H1 (cell line): Measurements from ENCODE around the gene ST3GAL3. TPM values are rescaled to one million over a fixed set of nuclear protein-coding genes. Genes with fewer than 3 reads are reported as not detected.

Source experiments
- CTCF ChIA-PET: fragments of 300-600 bp; sonication (Branson Sonifier 250); formaldehyde crosslinking; loops from one replicate; lab custom pipeline; 2021; ENCODE audit not compliant: partially characterized antibody; lab: Charles Lee
- POLR2A ChIA-PET: fragments of 300-600 bp; sonication (Branson Sonifier 250); formaldehyde crosslinking; loops from one replicate; lab custom pipeline; 2021; ENCODE audit warnings: inconsistent platforms; ENCODE audit not compliant: partially characterized antibody; lab: Charles Lee
- DNase-seq, 2 experiments: peaks; one replicate each; pipeline versions ENCODE4 v3.0.0 to v3.0.0-alpha.2; 2010 to 2022; ENCODE audit warnings: low spot score in 2 of 2, low read depth in 1 of 2, mixed read lengths in 1 of 2
- FAIRE-seq: peaks from 2 replicates; lab custom pipeline; 2011; peaks lifted over from hg19 to GRCh38; lab: Jason Lieb, UNC
- H2AFZ ChIP-seq: 2 replicates; pipeline ENCODE4 v1.8.1; 2012; ENCODE audit warnings: low read length, inconsistent platforms
- H2AK5ac ChIP-seq: 2 replicates; pipeline ENCODE4 v1.6.1; 2013; ENCODE audit warnings: low read depth, low read length
- H2BK120ac ChIP-seq: replicated peaks from 2 replicates; pipeline ENCODE3; 2013; ENCODE audit warnings: low read depth, low read length, inconsistent platforms
- H2BK12ac ChIP-seq: 2 replicates; pipeline ENCODE4 v1.6.1; 2013; ENCODE audit warnings: low read depth, low read length
- H2BK15ac ChIP-seq: 2 replicates; pipeline ENCODE4 v1.6.1; 2013; ENCODE audit warnings: low read length
- H2BK20ac ChIP-seq: 2 replicates; pipeline ENCODE4 v1.6.1; 2013; ENCODE audit warnings: low read length
- H2BK5ac ChIP-seq: 2 replicates; pipeline ENCODE4 v1.6.1; 2013; ENCODE audit warnings: low read depth, low read length
- H3K14ac ChIP-seq: 2 replicates; pipeline ENCODE4 v1.6.1; 2013; ENCODE audit warnings: inconsistent platforms; ENCODE audit not compliant: insufficient read length
- H3K18ac ChIP-seq: 2 replicates; pipeline ENCODE4 v1.6.1; 2013; ENCODE audit warnings: low read length; ENCODE audit errors: extremely low read depth
- H3K23ac ChIP-seq: 2 replicates; pipeline ENCODE4 v1.6.1; 2013; ENCODE audit warnings: inconsistent platforms; ENCODE audit not compliant: insufficient read length
- H3K23me2 ChIP-seq: 2 replicates; pipeline ENCODE4 v1.6.1; 2013; ENCODE audit warnings: low read depth, low read length
- H3K27ac ChIP-seq: 2 replicates; pipeline ENCODE4 v1.6.1; 2011; ENCODE audit warnings: low read depth, low read length, inconsistent platforms
- H3K27me3 ChIP-seq, 4 experiments: replicated peaks in 1 of 4; 1 replicate in 1 of 4; 2 replicates in 3 of 4; pipeline versions ENCODE4 v1.6.1 to v1.8.1; 2011 to 2013; ENCODE audit warnings: low read length in 3 of 4, mild to moderate bottlenecking in 3 of 4, inconsistent platforms in 2 of 4, mixed read lengths in 2 of 4, moderate library complexity in 1 of 4; ENCODE audit not compliant: control insufficient read depth in 3 of 4, insufficient read depth in 3 of 4; ENCODE audit errors: extremely low read depth in 1 of 4
- H3K36me3 ChIP-seq, 4 experiments: 2 replicates each; pipeline versions ENCODE4 v1.6.1 to v1.8.1; 2011 to 2013; ENCODE audit warnings: mild to moderate bottlenecking in 4 of 4, low read length in 3 of 4, moderate library complexity in 2 of 4, control low read depth in 1 of 4, inconsistent platforms in 1 of 4; ENCODE audit not compliant: insufficient read depth in 4 of 4, control insufficient read depth in 2 of 4
- H3K4ac ChIP-seq: replicated peaks from 2 replicates; pipeline ENCODE3; 2013; ENCODE audit warnings: low read length, low read depth, mixed read lengths, inconsistent platforms; ENCODE audit not compliant: insufficient read length
- H3K4me1 ChIP-seq, 4 experiments: replicated peaks in 1 of 4; 1 replicate in 1 of 4; 2 replicates in 3 of 4; pipeline versions ENCODE4 v1.6.1 to v1.8.1; 2011 to 2013; ENCODE audit warnings: low read length in 3 of 4, inconsistent platforms in 2 of 4, mixed read lengths in 1 of 4; ENCODE audit not compliant: insufficient read depth in 4 of 4, control insufficient read depth in 3 of 4
- H3K4me2 ChIP-seq, 2 experiments: 2 replicates each; pipeline versions ENCODE4 v1.6.1 to v1.8.1; 2011 to 2013; ENCODE audit warnings: low read depth in 2 of 2, low read length in 2 of 2, control low read depth in 1 of 2, inconsistent platforms in 1 of 2, mild to moderate bottlenecking in 1 of 2; ENCODE audit not compliant: insufficient read depth in 1 of 2
- H3K4me3 ChIP-seq, 4 experiments: fragments of 200-600, 300-600 bp in 1 of 4; sonication (generic), shearing (Covaris generic), sonication (Bioruptor Twin) in 1 of 4; 2 replicates each; pipeline versions ENCODE4 v1.5.1 to v1.8.1; 2011 to 2016; ENCODE audit warnings: low read length in 4 of 4, low read depth in 3 of 4, control low read depth in 2 of 4, inconsistent platforms in 2 of 4, mild to moderate bottlenecking in 2 of 4, mixed read lengths in 1 of 4, moderate library complexity in 1 of 4; ENCODE audit not compliant: insufficient read depth in 2 of 4; ENCODE audit errors: extremely low read depth in 1 of 4
- H3K56ac ChIP-seq: replicated peaks from 2 replicates; pipeline ENCODE3; 2013; ENCODE audit warnings: low read depth, mild to moderate bottlenecking, mixed read lengths, low read length, inconsistent platforms; ENCODE audit not compliant: insufficient read length
- H3K79me1 ChIP-seq: 2 replicates; pipeline ENCODE4 v1.6.1; 2013; ENCODE audit warnings: low read depth, low read length, control low read depth
- H3K79me2 ChIP-seq, 2 experiments: 2 replicates each; pipeline versions ENCODE4 v1.6.1 to v1.8.1; 2012 to 2013; ENCODE audit warnings: low read length in 2 of 2, mild to moderate bottlenecking in 2 of 2, inconsistent platforms in 1 of 2; ENCODE audit not compliant: insufficient read depth in 2 of 2, control insufficient read depth in 1 of 2
- H3K9ac ChIP-seq, 4 experiments: replicated peaks in 1 of 4; 1 replicate in 1 of 4; 2 replicates in 3 of 4; pipeline versions ENCODE4 v1.6.1 to v1.8.1; 2011 to 2013; ENCODE audit warnings: low read depth in 3 of 4, low read length in 3 of 4, control low read depth in 2 of 4, mild to moderate bottlenecking in 2 of 4, moderate library complexity in 2 of 4, inconsistent platforms in 1 of 4; ENCODE audit errors: extremely low read depth in 1 of 4
- H3K9me3 ChIP-seq, 2 experiments: 2 replicates each; pipeline versions ENCODE4 v1.6.1 to v1.8.1; 2012 to 2013; ENCODE audit warnings: mild to moderate bottlenecking in 2 of 2, moderate library complexity in 2 of 2, control low read depth in 1 of 2, inconsistent platforms in 1 of 2, low read depth in 1 of 2, low read length in 1 of 2, mixed read lengths in 1 of 2; ENCODE audit not compliant: insufficient read depth in 2 of 2
- H4K20me1 ChIP-seq, 2 experiments: replicated peaks in 1 of 2; 2 replicates each; pipeline versions ENCODE3 to v1.8.1; 2011 to 2013; ENCODE audit warnings: inconsistent platforms in 2 of 2, low read length in 2 of 2, mild to moderate bottlenecking in 1 of 2; ENCODE audit not compliant: insufficient read depth in 2 of 2, control insufficient read depth in 1 of 2
- H4K5ac ChIP-seq: 2 replicates; pipeline ENCODE4 v1.6.1; 2013; ENCODE audit warnings: low read length, low read depth, mixed read lengths, inconsistent platforms; ENCODE audit not compliant: insufficient read length
- H4K8ac ChIP-seq: 2 replicates; pipeline ENCODE4 v1.8.0; 2013; ENCODE audit warnings: mild to moderate bottlenecking, moderate library complexity, low read length, inconsistent platforms; ENCODE audit not compliant: insufficient read depth; ENCODE audit errors: extremely low read depth
- H4K91ac ChIP-seq: replicated peaks from 2 replicates; pipeline ENCODE3; 2013; ENCODE audit warnings: low read length, mixed read lengths, inconsistent platforms; ENCODE audit not compliant: insufficient read length
- ATF2 ChIP-seq: IDR thresholded peaks from 2 replicates; pipeline ENCODE4 v1.6.1; 2012; ENCODE audit warnings: low read length, inconsistent platforms
- BCL11A ChIP-seq, 2 experiments: IDR thresholded peaks; one replicate each; pipeline ENCODE4 v1.6.1; 2011; ENCODE audit warnings: low read depth in 2 of 2, low read length in 2 of 2, mild to moderate bottlenecking in 2 of 2
- GTF2F1 ChIP-seq: IDR thresholded peaks from 2 replicates; pipeline ENCODE4 v1.6.1; 2012; ENCODE audit warnings: low read depth, low read length, improper control_type of control experiment, borderline replicate concordance
- HDAC6 ChIP-seq: IDR thresholded peaks from one replicate; pipeline ENCODE4 v1.7.1; 2012; ENCODE audit warnings: low read depth, mild to moderate bottlenecking, inconsistent platforms, low read length, moderate library complexity
- KDM1A ChIP-seq: fragments of 200-600, 300-600 bp; sonication (generic); IDR thresholded peaks from 2 replicates; pipeline ENCODE4 v1.7.1; 2016; ENCODE audit warnings: mild to moderate bottlenecking, low read length, borderline replicate concordance
- POLR2AphosphoS5 ChIP-seq: IDR thresholded peaks from 2 replicates; pipeline ENCODE4 v1.6.1; 2011; ENCODE audit warnings: low read depth, low read length
- RAD21 ChIP-seq, 2 experiments: IDR thresholded peaks in 1 of 2; conservative IDR thresholded peaks in 1 of 2; 2 replicates each; pipeline ENCODE4 v1.6.1; 2011; ENCODE audit warnings: low read depth in 2 of 2, low read length in 2 of 2, improper control_type of control experiment in 1 of 2, inconsistent platforms in 1 of 2, mild to moderate bottlenecking in 1 of 2, moderate library complexity in 1 of 2
- TAF7 ChIP-seq: optimal IDR thresholded peaks from 2 replicates; pipeline ENCODE3; 2011; ENCODE audit warnings: low read depth, mild to moderate bottlenecking, inconsistent platforms, low read length, moderate library complexity, borderline replicate concordance
- TBP ChIP-seq: IDR thresholded peaks from 2 replicates; pipeline ENCODE4 v1.6.1; 2011; ENCODE audit warnings: low read depth, low read length, improper control_type of control experiment
- USF2 ChIP-seq: IDR thresholded peaks from 2 replicates; pipeline ENCODE4 v1.6.1; 2011; ENCODE audit warnings: low read length, improper control_type of control experiment
- WGBS, 2 experiments: shearing (Covaris generic) in 1 of 2; methylation state at CpG; one replicate each; pipeline versions ENCODE4 v1.1.6 to v1.1.7; 2013 to 2015; ENCODE audit warnings: low lambda C conversion rate in 2 of 2, mixed read lengths in 2 of 2, inconsistent platforms in 1 of 2, low coverage in 1 of 2, missing lambda C conversion rate in 1 of 2; ENCODE audit not compliant: insufficient replicate concordance in 2 of 2, insufficient coverage in 1 of 2, insufficient read length in 1 of 2; ENCODE audit errors: extremely low coverage in 1 of 2, missing lambda C conversion rate in 1 of 2; 5-methylcytosine and 5-hydroxymethylcytosine counted together
- polyA plus RNA-seq, 7 experiments: library from polyadenylated mRNA; depleted of rRNA in 3 of 7; stranded (reverse) in 5 of 7; unstranded in 2 of 7; fragments of >200 nt in 5 of 7; fragments of 200-250 nt in 2 of 7; gene quantifications; 1 replicate in 5 of 7; 2 replicates in 1 of 7; 4 replicates in 1 of 7; pipeline versions ENCODE4 v1.2.1 to v1.2.3, GENCODE V29; 2011 to 2013; ENCODE audit warnings: missing spikeins in 2 of 7, mixed read lengths in 2 of 7
- total RNA-seq: library from RNA; stranded (reverse); fragmentation: NEBNext Ultra II Directional; extraction: Animal tissue kit (Norgen Biotek cat#: 25700); gene quantifications from 2 replicates; pipeline ENCODE4 v1.2.1, GENCODE V29; 2021

Gene ST3GAL3
- total and polyA plus RNA-seq, 2 of the 8 experiments (the other 6 are each of a cell fraction or from before 2014, with no cell fraction given): 6.8 to 7.0 TPM

- TF ChIP-seq HDAC6 (no peak), TBP (no peak), TAF7 (no peak), RAD21 (IDR thresholded peaks at IDR 0.05 in 1 of 2, conservative IDR thresholded peaks at IDR 0.05 in 1 of 2; ENCODE audit: low read depth in 2 of 2, low read length in 2 of 2) (no peak), USF2 (no peak), KDM1A (no peak), ATF2 (no peak), POLR2AphosphoS5 (no peak), GTF2F1 (no peak), BCL11A (IDR thresholded peaks at IDR 0.05; ENCODE audit: low read depth in 2 of 2, low read length in 2 of 2) (no peak)
- H3K9me3 ChIP-seq: no peaks in the 10 kb centered on the region
- no peak overlapping the region for H3K4me2 ChIP-seq
- peaks cover 0 to 4% (median 0%) of the 10 kb centered on the region in 4 experiments; a peak in 1 of 7 replicates for H3K4me1 ChIP-seq
- H4K8ac ChIP-seq: no peak overlapping the region; the same call in 1 of the 2 replicates
- no peak overlapping the region for H3K27ac ChIP-seq
- no peak overlapping the region for H4K91ac ChIP-seq
- no peaks in the 10 kb centered on the region for H3K36me3 ChIP-seq
- no peak overlapping the region for H3K56ac ChIP-seq
- no peak overlapping the region for H3K18ac ChIP-seq
- no peak overlapping the region for H3K9ac ChIP-seq
- DNase-seq (no peak), FAIRE-seq (no peak)
- no peak overlapping the region for H3K14ac ChIP-seq
- H2AK5ac ChIP-seq: no peak overlapping the region
- ChIA-PET CTCF (interaction anchor here (0.8 to 1.4 kb wide), 6 partner anchors 8 to 153 kb away, joined by 3 to 5 read pairs (median 4); partner anchors contain the start of gene ARTN), POLR2A (interaction anchor here (0.5 to 0.6 kb wide), 2 partner anchors 12 to 55 kb away, joined by 3 read pairs; no protein-coding TSS in a partner anchor)
- H3K79me2 ChIP-seq: no peaks in the 10 kb centered on the region
- 85% methylated on average over 1 of the region's 1 CpG; no CpG with 5 or more reads in 1 of the 2 experiments for WGBS, 2 experiments
- no peak overlapping the region for H3K23ac ChIP-seq
- H2BK120ac ChIP-seq: no peak overlapping the region
- H2BK15ac ChIP-seq: no peak overlapping the region
- no peak overlapping the region for H2BK20ac ChIP-seq
- H3K27me3 ChIP-seq: no peaks in the 10 kb centered on the region
- H3K23me2 ChIP-seq: no peaks in the 10 kb centered on the region
- H4K20me1 ChIP-seq: no peaks in the 10 kb centered on the region
- no peak overlapping the region for H2AFZ ChIP-seq
- no peak overlapping the region for H2BK12ac ChIP-seq
- no peak overlapping the region for H3K4me3 ChIP-seq
- H4K5ac ChIP-seq: no peak overlapping the region
- no peaks in the 10 kb centered on the region for H3K79me1 ChIP-seq
- H2BK5ac ChIP-seq: no peak overlapping the region
- no peak overlapping the region for H3K4ac ChIP-seq
Measured at GRCh38 chr1:43786960-43787359, 79.6 kb downstream of the ST3GAL3 start.
